Measurements from ENCODE around the gene FNIP1.

DNA sequence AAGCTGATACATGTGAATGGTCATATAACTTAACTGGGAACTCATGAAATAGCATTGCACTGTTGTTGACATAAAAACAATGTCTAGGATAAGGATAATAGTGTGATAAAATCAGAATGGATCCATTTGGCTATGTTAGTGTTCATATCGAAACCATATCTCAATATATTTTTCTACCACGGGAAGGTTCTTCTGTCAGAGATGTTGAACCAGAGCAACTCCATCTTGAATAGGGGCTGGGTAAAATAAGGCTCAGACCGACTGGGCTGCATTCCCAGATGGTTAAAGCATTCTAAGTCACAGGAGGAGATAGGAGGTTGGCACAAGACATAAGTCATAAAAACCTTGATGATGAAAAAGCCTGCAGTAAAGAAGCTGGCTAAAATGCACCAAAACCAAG lies 56.3 kb downstream of the FNIP1 start:
- TF ChIP-seq, protein P1, sequence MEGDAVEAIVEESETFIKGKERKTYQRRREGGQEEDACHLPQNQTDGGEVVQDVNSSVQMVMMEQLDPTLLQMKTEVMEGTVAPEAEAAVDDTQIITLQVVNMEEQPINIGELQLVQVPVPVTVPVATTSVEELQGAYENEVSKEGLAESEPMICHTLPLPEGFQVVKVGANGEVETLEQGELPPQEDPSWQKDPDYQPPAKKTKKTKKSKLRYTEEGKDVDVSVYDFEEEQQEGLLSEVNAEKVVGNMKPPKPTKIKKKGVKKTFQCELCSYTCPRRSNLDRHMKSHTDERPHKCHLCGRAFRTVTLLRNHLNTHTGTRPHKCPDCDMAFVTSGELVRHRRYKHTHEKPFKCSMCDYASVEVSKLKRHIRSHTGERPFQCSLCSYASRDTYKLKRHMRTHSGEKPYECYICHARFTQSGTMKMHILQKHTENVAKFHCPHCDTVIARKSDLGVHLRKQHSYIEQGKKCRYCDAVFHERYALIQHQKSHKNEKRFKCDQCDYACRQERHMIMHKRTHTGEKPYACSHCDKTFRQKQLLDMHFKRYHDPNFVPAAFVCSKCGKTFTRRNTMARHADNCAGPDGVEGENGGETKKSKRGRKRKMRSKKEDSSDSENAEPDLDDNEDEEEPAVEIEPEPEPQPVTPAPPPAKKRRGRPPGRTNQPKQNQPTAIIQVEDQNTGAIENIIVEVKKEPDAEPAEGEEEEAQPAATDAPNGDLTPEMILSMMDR (IDR thresholded peaks at IDR 0.05): no peak
- TF ChIP-seq EZH2 (IDR thresholded peaks at IDR 0.05; ENCODE audit: borderline replicate concordance, insufficient read depth, low read depth, low read length, poor library complexity, severe bottlenecking): no peak
